ENCODE results near the gene C10orf62. TPM values are rescaled to one million over a fixed set of nuclear protein-coding genes. Genes with fewer than 3 reads are reported as not detected.

C10orf62 gene
- total and polyA plus RNA-seq, 8 donors: 0.14 to 0.15 TPM; not detected in 6

GRCh38 chr10:97546456-97547270 lies 42.9 kb upstream of the C10orf62 start:
- intact Hi-C loops (cut with DNase I): no loop called here
- H3K27ac ChIP-seq: no peak overlapping the region

GRCh38 chr10:97547271-97547600 lies 42.3 kb upstream of the C10orf62 start:
- intact Hi-C loops (cut with DNase I): no loop called here
- H3K9me3 ChIP-seq: no peaks in the 10 kb centered on the region
- no peaks in the 10 kb centered on the region for H3K27me3 ChIP-seq
- H3K27ac ChIP-seq: no peak overlapping the region
- DNase-seq (peak in 1 of 4 donors; percentile 23), ATAC-seq (no peak)
- no peak overlapping the region for H3K4me3 ChIP-seq
- peaks cover 21 to 45% of the 10 kb centered on the region in 2 donors for H3K4me1 ChIP-seq
- no peak for TF ChIP-seq CTCF (IDR thresholded peaks at IDR 0.05)
- H3K36me3 ChIP-seq: no peaks in the 10 kb centered on the region

More at GRCh38 chr10:97546456-97547270, 42.9 kb upstream of the C10orf62 start:
- ATAC-seq (no peak), DNase-seq (peak in 1 of 4 donors; percentile 22)
- Histone ChIP-seq H3K9me3 (no peaks in the 10 kb centered on the region), H3K4me3 (no peak overlapping the region), H3K27me3 (no peaks in the 10 kb centered on the region), H3K36me3 (no peaks in the 10 kb centered on the region), H3K4me1 (peaks cover 24 to 50% of the 10 kb centered on the region in 2 donors)
- no peak for TF ChIP-seq CTCF (IDR thresholded peaks at IDR 0.05)

GRCh38 chr10:97547962-97548361 lies 41.6 kb upstream of the C10orf62 start:
- ATAC-seq (no peak), DNase-seq (peak in 1 of 4 donors; percentile 7)
- Histone ChIP-seq H3K27ac (no peak overlapping the region), H3K4me3 (no peak overlapping the region), H3K36me3 (no peaks in the 10 kb centered on the region), H3K9me3 (no peaks in the 10 kb centered on the region), H3K4me1 (peaks cover 13 to 37% of the 10 kb centered on the region in 2 donors), H3K27me3 (no peaks in the 10 kb centered on the region)
- TF ChIP-seq CTCF (IDR thresholded peaks at IDR 0.05): no peak
- intact Hi-C loops (cut with DNase I): no loop called here

GRCh38 chr10:97548828-97549455 lies 40.6 kb upstream of the C10orf62 start:
- ATAC-seq (no peak), DNase-seq (peak in 2 of 4 donors; percentile 21 to 55)
- H3K4me3 ChIP-seq: no peak overlapping the region
- no peak for TF ChIP-seq CTCF (IDR thresholded peaks at IDR 0.05)
- no peak overlapping the region for H3K27ac ChIP-seq
- H3K4me1 ChIP-seq: peaks cover 5 to 33% of the 10 kb centered on the region in 2 donors
- H3K36me3 ChIP-seq: no peaks in the 10 kb centered on the region
- intact Hi-C loops (cut with DNase I): no loop called here
- H3K9me3 ChIP-seq: no peaks in the 10 kb centered on the region
- no peaks in the 10 kb centered on the region for H3K27me3 ChIP-seq

Measured in left lung (tissue), 10 donors.